Activated CD4-positive, alpha-beta T cell treated with anti-CD3 and anti-CD28 coated beads, Interleukin-2, amount 10 ng/mL, durations not matched to agents 7 days and 5 days (primary cell): ENCODE results near the gene TMPRSS13. TPM values are rescaled to one million over a fixed set of nuclear protein-coding genes. Genes with fewer than 3 reads are reported as not detected.

Experiments
- CTCF ChIA-PET: fragments of 350-600 bp; sonication (Branson Sonifier 250); formaldehyde crosslinking; loops from one replicate; lab custom pipeline; 2021; ENCODE audit warnings: antibody characterized with exemption; lab: Charles Lee
- POLR2A ChIA-PET: fragments of 350-600 bp; sonication (Branson Sonifier 250); formaldehyde crosslinking; loops from one replicate; lab custom pipeline; 2021; ENCODE audit warnings: antibody characterized with exemption; lab: Charles Lee
- DNase-seq: peaks from one replicate; pipeline ENCODE4 v3.0.0-alpha.2; 2020
- H3K27ac Mint-ChIP-seq: one replicate; pipeline ENCODE4 v1.8.0; 2021; ENCODE audit warnings: mild to moderate bottlenecking, moderate library complexity, mixed read lengths
- H3K27me3 Mint-ChIP-seq: one replicate; pipeline ENCODE4 v1.8.0; 2021; ENCODE audit warnings: mixed read lengths
- H3K36me3 Mint-ChIP-seq: one replicate; pipeline ENCODE4 v1.8.0; 2021; ENCODE audit warnings: low read depth, mixed read lengths
- H3K4me1 Mint-ChIP-seq: one replicate; pipeline ENCODE4 v1.8.0; 2021; ENCODE audit warnings: mixed read lengths
- H3K4me3 Mint-ChIP-seq: one replicate; pipeline ENCODE4 v1.8.0; 2021; ENCODE audit warnings: mild to moderate bottlenecking, moderate library complexity, mixed read lengths
- H3K9me3 Mint-ChIP-seq: one replicate; pipeline ENCODE4 v1.8.0; 2021; ENCODE audit warnings: mixed read lengths
- total RNA-seq, 2 experiments: library from RNA; stranded (reverse); gene quantifications; one replicate each; pipeline ENCODE4 v1.2.3, GENCODE V29; 2021

The TMPRSS13 gene
- total RNA-seq, 2 experiments from 2014 or later: 1.4 to 1.5 TPM

DNA sequence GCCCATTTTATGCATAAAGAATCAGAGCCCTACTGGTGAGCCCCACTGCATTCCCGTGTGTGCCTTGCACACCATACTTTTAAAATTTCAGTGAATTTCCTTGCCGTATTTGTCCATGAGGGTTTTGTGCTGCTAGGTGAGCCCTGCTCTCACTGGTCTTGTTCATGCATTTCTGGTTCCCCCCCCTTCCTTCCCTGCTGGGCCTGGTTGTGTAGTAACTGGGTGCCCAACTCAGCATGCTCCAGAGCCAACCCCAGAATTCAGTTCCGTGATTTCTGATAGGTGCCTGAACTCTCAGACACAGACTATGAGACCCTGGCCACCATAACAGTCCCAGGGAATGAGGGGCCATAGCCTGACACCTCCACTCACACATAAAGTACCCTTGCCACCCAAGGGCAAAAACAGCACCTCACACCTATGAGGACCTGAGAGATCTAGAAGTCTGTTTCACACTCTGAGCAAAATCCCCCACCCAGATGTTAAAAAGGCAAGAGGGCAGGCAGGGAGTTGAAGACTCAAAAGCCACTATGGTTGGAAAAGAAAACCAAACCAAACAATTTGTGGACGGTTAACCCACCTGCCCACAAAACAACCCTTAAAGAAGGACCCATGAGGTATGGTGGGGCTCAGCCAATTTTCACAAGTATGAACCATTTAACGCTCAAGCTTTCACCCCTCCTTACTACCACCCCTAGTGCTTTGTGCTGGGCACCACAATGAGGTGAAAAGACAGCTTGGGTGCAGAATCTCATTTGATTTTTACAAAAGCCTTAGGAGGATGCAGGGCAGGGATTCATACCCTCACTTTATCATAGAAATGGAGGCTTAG is 40.2 kb upstream of the TMPRSS13 start:
- ChIA-PET CTCF (interaction anchor here (0.6 to 1.8 kb wide), 4 partner anchors 9 to 27 kb away, joined by 3 to 5 read pairs (median 3); partner anchors contain the start of gene IL10RA), POLR2A (no interaction called here)
- DNase-seq: no peak
- H3K4me3 Mint-ChIP-seq: no peak overlapping the region
- H3K27me3 Mint-ChIP-seq: no peaks in the 10 kb centered on the region
- no peaks in the 10 kb centered on the region for H3K9me3 Mint-ChIP-seq
- H3K27ac Mint-ChIP-seq: no peak overlapping the region
- H3K4me1 Mint-ChIP-seq: peaks cover 56% of the 10 kb centered on the region
- peaks cover 13% of the 10 kb centered on the region for H3K36me3 Mint-ChIP-seq

DNA sequence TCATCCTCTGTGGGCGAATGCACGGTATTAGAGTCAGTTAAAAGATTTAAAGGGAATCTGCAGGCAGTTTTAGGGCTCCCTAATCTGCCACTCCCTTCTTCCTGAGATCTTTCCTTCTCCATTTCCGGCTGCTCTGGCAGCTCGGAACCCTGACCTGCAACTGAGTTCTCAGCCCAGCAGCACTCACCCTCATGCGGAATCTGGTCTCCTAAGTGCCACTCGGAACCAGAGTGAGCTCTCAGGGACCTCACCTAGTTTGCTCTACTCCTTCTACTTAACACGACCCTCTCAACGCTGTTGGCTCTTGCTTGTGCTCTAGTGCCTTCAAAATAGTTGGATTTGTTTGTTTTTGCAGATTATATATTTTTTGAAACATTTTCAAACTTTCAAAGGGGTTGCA is 37.7 kb upstream of the TMPRSS13 start:
- DNase-seq: no peak
- Mint-ChIP-seq H3K4me1 (peaks cover 36% of the 10 kb centered on the region), H3K27ac (no peak overlapping the region), H3K27me3 (no peaks in the 10 kb centered on the region), H3K36me3 (peaks cover 16% of the 10 kb centered on the region), H3K4me3 (no peak overlapping the region), H3K9me3 (no peaks in the 10 kb centered on the region)
- POLR2A ChIA-PET: no interaction called here
- CTCF ChIA-PET: interaction anchor here (1.2 to 2.0 kb wide), 3 partner anchors 14 to 86 kb away, joined by 3 to 7 read pairs (median 4); no protein-coding TSS in a partner anchor

DNA sequence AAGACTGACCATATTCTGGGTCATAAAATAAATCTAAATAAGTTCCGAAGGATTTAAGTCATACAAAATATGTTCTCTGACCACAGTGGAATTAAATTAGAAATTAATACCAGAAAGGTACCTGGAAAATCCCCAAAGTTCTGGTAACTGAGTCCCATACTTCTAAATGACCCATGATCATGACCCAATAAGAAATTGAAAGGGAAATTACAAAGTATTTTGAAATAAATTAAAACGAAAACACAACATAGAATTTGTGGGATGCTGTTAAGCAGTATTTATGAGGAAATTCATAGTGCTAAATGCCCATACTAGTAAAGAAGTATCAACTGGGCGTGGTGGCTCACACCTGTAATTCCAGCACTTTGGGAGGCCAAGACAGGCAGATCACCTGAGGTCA is 33.6 kb upstream of the TMPRSS13 start:
- POLR2A ChIA-PET: no interaction called here
- CTCF ChIA-PET: interaction anchor here (0.6 to 3.6 kb wide), 3 partner anchors 15 to 679 kb away, joined by 3 to 11 read pairs (median 3); no protein-coding TSS in a partner anchor
- Mint-ChIP-seq H3K4me1 (peaks cover 34% of the 10 kb centered on the region), H3K27me3 (no peaks in the 10 kb centered on the region), H3K27ac (no peak overlapping the region), H3K4me3 (no peak overlapping the region), H3K9me3 (peaks cover 25% of the 10 kb centered on the region), H3K36me3 (peaks cover 36% of the 10 kb centered on the region)
- no peak for DNase-seq

DNA sequence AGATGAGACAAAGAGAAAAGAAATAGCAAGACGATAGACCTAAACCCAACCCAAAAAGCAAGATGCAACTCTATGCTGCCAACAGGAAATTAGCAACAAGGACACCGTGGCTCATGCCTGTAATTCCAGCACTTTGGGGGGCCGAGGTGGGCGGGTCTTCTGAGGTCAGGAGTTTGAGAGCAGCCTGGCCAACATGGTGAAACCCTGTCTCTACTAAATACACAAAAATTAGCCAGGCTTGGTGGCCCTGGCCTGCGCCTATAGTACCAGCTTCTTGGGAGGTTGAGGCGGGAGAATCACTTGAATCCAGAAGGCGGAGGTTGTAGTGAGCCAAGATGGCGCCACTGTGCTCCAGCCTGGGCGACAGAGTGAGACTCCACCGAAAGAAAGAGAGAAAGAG is 32.7 kb upstream of the TMPRSS13 start:
- H3K27ac Mint-ChIP-seq: no peak overlapping the region
- POLR2A ChIA-PET: no interaction called here

DNA sequence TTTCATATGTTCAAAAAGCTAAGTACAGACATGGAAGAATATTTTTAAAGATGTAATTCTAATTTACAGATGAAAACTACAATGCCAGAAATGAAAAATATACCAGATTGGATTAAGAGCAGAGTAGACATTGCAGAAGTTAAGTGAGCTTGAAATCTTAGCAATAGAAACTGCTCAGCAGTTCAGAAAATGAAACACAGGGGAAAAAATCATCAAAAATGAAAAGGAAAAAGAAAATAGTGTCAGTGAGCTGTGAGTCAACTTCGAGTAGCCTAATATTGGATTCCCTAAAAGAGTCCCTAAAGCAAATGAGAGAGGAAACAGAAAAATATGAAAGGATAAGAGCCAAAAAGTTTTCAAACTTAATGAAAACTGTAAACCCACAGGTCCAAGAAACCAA is 31.2 kb upstream of the TMPRSS13 start:
- ChIA-PET CTCF (interaction anchor here (0.8 to 3.6 kb wide), 8 partner anchors 9 to 93 kb away, joined by 3 to 14 read pairs (median 8); no protein-coding TSS in a partner anchor), POLR2A (no interaction called here)
- DNase-seq: no peak
- Mint-ChIP-seq H3K36me3 (peaks cover 54% of the 10 kb centered on the region), H3K27ac (peak overlapping the region; percentile 80), H3K27me3 (no peaks in the 10 kb centered on the region), H3K9me3 (peaks cover 44% of the 10 kb centered on the region), H3K4me3 (no peak overlapping the region), H3K4me1 (peaks cover 43% of the 10 kb centered on the region)

More for the DNA sequence above, 32.7 kb upstream of the TMPRSS13 start:
- H3K4me3 Mint-ChIP-seq: no peak overlapping the region
- no peaks in the 10 kb centered on the region for H3K27me3 Mint-ChIP-seq
- peaks cover 40% of the 10 kb centered on the region for H3K4me1 Mint-ChIP-seq
- peaks cover 33% of the 10 kb centered on the region for H3K9me3 Mint-ChIP-seq
- no peak for DNase-seq
- H3K36me3 Mint-ChIP-seq: peaks cover 45% of the 10 kb centered on the region
- CTCF ChIA-PET: interaction anchor here (2.1 to 3.6 kb wide), 3 partner anchors 12 to 16 kb away, joined by 11 to 14 read pairs (median 13); no protein-coding TSS in a partner anchor

DNA sequence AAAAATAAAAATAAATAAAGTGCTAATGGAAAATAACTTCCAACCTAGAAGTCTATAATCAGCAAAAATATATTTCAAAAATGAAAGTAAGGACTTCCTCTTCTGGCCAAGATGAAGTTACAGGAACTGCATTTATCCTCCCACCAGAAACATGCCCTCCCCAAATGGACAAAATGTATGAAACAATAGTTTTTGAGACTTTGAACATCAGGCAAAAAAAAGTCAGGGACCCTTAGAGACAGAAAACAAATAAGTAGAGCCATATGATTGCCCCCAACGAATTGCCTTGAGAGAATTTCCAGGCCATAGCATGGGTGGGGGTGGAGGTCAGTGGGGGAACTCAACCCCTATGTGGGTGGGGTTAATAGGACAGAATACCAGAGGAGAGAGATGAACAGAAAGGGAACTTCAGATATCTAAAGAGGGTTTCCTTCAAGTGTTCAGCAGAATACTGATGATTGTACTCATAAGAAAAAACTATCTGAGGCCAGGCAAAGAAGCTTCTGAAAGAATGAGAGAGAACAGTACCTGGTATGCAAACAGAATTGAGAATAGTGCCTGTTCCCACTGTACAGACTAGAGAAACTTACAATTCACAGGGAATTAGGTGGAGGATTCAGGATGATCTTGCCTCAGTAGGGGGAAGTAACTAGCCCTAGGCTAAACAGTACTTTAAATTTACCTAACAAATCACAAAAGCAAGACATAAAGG is 30.4 kb upstream of the TMPRSS13 start:
- Mint-ChIP-seq H3K4me1 (peaks cover 43% of the 10 kb centered on the region), H3K27ac (peak overlapping the region; percentile 80), H3K9me3 (peaks cover 44% of the 10 kb centered on the region), H3K36me3 (peaks cover 54% of the 10 kb centered on the region), H3K27me3 (no peaks in the 10 kb centered on the region), H3K4me3 (no peak overlapping the region)
- ChIA-PET POLR2A (no interaction called here), CTCF (interaction anchor here (0.8 to 3.6 kb wide), 6 partner anchors 9 to 93 kb away, joined by 3 to 14 read pairs (median 11); no protein-coding TSS in a partner anchor)
- no peak for DNase-seq

DNA sequence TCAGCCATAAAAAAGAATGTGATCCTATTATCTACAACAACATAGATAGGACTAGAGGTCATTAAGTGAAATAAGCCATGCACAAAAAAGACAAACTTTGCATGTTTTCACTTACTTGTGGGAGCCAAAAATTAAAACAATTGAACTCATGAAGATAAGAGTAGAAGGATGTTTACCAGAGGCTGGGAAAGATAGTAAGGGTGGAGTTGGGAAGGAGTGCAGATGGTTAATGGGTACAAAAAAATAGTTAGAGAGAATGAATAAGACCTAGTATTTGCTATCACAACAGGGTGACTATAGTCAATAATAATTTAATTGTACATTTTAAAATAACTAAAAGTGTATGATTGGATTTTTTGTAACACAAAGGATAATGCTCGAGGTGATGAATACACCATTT is 29.7 kb upstream of the TMPRSS13 start:
- no peak overlapping the region for H3K4me3 Mint-ChIP-seq
- peaks cover 48% of the 10 kb centered on the region for H3K4me1 Mint-ChIP-seq
- H3K9me3 Mint-ChIP-seq: peaks cover 44% of the 10 kb centered on the region
- no peak for DNase-seq
- H3K36me3 Mint-ChIP-seq: peaks cover 56% of the 10 kb centered on the region
- ChIA-PET POLR2A (no interaction called here), CTCF (no interaction called here)
- no peak overlapping the region for H3K27ac Mint-ChIP-seq
- H3K27me3 Mint-ChIP-seq: no peaks in the 10 kb centered on the region

DNA sequence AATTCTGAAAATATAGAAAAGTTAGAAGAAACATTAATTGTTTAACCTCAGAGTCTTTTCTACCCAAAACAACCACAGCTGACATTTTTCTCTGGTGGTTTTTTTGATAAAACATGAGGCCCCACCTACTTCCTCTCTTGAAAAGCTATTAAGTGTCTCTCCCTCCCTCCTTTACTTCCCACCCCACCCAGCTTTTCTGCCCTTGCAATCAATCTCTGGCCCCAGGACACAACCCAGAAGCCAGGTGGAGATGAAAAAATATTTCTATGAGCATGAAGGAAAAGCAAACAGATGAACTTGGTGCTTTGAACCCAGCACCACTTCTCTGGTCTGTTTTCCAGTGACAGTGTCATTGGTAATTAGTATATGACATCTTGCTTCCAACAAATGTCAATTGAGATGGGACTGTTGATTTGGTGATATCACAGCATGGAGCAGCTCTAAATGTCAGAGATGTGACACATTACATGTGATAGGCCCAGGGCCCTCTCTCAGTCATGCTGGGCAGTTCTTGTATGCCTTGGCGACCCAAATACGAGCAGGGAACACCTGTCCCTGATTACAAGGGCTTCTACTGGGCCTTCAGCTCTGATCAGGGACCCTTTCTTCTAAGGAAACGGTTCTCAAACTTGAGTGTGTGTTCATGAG is 23.9 kb upstream of the TMPRSS13 start:
- Mint-ChIP-seq H3K36me3 (peaks cover 30% of the 10 kb centered on the region), H3K4me1 (peaks cover 71% of the 10 kb centered on the region), H3K27ac (peak overlapping the region; percentile 95), H3K4me3 (peak overlapping the region; percentile 22), H3K27me3 (no peaks in the 10 kb centered on the region), H3K9me3 (peaks cover 22% of the 10 kb centered on the region)
- CTCF ChIA-PET: interaction anchor here (0.6 to 5.0 kb wide), 13 partner anchors 12 to 218 kb away, joined by 3 to 58 read pairs (median 4); no protein-coding TSS in a partner anchor
- POLR2A ChIA-PET: interaction anchor here (0.6 to 1.1 kb wide), 2 partner anchors 34 to 49 kb away, joined by 3 to 4 read pairs; partner anchors contain the start of gene IL10RA
- DNase-seq: peak; percentile 59

DNA sequence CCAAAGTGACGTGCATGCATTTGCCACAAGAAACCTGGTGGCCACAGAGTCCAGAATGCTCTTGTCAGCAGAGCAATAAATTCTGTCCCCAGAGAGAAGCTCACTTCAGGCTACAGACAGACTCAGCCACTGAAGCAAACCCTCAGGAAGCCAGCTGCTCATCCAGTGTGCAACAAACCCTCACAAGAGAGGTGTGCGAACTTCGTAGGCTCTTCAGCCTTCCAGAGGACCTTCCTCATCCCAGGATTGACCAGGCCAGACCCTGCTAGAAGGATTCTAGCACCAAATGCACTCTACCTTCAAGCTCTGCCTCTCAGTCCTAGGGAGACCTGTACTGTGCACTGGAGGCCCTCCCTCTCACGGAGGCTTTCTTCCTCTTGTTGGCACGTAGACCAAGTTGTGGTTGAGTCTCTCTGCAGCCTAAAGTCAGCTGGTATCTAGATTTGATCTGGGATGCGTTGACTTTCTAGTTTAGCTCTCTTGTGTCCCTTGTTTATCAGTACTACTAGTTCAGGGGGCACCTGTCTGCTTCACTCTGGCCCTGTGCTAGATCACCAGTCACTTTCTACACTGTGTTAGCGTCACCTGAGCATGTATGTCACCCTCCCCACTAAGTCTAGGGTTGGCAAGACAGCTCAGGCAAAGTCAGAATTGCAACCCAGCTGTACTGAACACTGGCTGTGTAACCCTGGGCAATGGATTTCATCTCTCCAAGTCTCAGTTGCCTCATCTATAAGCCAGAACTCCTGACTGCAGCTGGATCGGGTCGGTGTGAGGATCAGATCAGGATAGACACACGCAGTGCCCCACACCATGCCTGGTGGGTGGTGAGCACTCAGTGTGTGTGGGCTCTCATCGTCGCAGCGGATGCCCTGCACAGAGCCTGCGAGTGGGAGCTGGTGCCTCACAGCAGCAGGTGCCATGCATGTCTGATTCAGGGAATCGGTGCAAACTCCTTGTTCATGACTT is 22.1 kb upstream of the TMPRSS13 start:
- Mint-ChIP-seq H3K27ac (peak overlapping the region; percentile 95), H3K4me3 (peak overlapping the region; percentile 78), H3K27me3 (no peaks in the 10 kb centered on the region), H3K4me1 (peaks cover 78% of the 10 kb centered on the region), H3K9me3 (peaks cover 5% of the 10 kb centered on the region), H3K36me3 (peaks cover 11% of the 10 kb centered on the region)
- peak; percentile 73 for DNase-seq
- POLR2A ChIA-PET: interaction anchor here (0.7 to 2.4 kb wide), 6 partner anchors 28 to 102 kb away, joined by 3 to 11 read pairs (median 3); partner anchors contain the start of gene IL10RA
- CTCF ChIA-PET: interaction anchor here (0.7 to 6.0 kb wide), 30 partner anchors 9 to 492 kb away, joined by 3 to 58 read pairs (median 4); no protein-coding TSS in a partner anchor

DNA sequence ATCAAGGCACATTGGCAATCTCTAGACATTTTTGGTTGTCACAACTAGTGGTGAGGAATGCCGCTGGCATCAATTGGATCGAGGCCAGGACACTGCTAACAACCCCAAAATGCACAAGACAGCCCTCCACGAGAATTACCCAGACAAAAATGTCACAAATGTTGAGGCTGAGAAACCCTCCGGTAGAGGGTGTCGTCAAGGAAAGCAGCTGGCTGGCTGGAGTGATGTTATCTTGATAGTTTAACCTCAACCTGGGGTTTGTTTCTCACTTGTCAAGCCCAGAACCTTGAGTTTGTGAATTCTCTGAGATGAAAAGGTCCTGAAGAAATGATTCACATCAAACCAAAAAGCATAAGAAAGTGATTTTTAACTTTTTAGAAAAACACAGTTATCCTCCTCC is 21.1 kb upstream of the TMPRSS13 start:
- H3K4me1 Mint-ChIP-seq: peaks cover 87% of the 10 kb centered on the region
- peak; percentile 81 for DNase-seq

DNA sequence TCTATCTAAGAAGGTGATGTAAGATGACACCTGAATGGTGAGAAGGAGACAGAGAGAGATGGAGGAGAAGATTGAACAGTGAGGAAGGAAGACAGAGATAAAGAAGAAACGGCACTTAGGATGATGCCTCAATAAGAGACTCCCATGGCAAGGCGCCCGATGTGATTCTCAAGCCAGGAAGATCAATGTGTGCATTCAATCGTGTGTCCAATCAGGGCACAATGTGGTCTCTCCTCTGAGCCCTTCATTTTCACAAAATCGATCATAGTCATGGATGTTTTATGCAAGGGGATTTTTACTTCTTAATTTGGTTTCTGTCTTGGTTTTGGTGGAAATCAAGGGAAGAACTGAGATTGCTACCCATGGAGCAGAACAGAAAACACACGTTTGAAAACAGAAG is 19.9 kb upstream of the TMPRSS13 start:
- H3K27me3 Mint-ChIP-seq: no peaks in the 10 kb centered on the region
- H3K27ac Mint-ChIP-seq: peak overlapping the region; percentile 95
- H3K4me1 Mint-ChIP-seq: peaks cover 94% of the 10 kb centered on the region
- H3K9me3 Mint-ChIP-seq: no peaks in the 10 kb centered on the region
- POLR2A ChIA-PET: no interaction called here
- H3K4me3 Mint-ChIP-seq: peak overlapping the region; percentile 12
- peaks cover 6% of the 10 kb centered on the region for H3K36me3 Mint-ChIP-seq
- CTCF ChIA-PET: interaction anchor here (0.6 to 6.0 kb wide), 8 partner anchors 12 to 142 kb away, joined by 3 to 58 read pairs (median 10); no protein-coding TSS in a partner anchor
- DNase-seq: no peak

More for the DNA sequence above, 21.1 kb upstream of the TMPRSS13 start:
- Mint-ChIP-seq H3K36me3 (peaks cover 9% of the 10 kb centered on the region), H3K4me3 (peak overlapping the region; percentile 78), H3K27ac (peak overlapping the region; percentile 95), H3K9me3 (no peaks in the 10 kb centered on the region), H3K27me3 (no peaks in the 10 kb centered on the region)
- ChIA-PET POLR2A (interaction anchor here (1.2 to 2.4 kb wide), 3 partner anchors 36 to 103 kb away, joined by 3 to 11 read pairs (median 6); partner anchors contain the start of gene IL10RA), CTCF (interaction anchor here (1.0 to 6.0 kb wide), 22 partner anchors 9 to 145 kb away, joined by 3 to 58 read pairs (median 6); no protein-coding TSS in a partner anchor)
